Effector CD8-positive, alpha-beta T cell (primary cell): Measurements from ENCODE around the gene SLC43A2.

Experiments used
- DNase-seq: peaks from one replicate; lab custom pipeline; 2025; lab: John Stamatoyannopoulos, UW

SLC43A2 gene

DNA sequence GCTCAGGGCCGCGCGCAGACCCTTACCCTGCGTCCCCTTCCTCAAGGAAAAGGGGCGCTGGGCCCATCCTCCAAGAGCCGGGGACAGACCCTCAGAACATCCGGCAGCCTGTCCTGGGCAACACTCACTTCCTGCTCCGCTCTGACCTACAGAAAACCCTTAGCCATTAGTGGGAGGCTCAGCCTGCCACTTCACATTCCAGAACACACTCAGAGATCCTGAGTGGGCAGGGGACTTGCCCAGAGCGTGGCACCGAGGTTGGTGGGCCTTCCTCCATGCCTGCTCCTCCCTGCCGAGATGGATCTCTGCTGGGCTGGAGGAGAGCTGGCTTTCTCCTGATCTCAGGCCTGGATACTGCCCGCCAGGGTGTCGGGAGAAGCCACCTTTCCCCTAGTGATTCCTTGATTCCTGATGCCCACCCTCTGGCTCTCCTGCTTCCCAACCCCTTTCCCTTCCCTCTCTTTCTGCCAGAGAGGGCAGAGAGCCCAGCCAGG, 15.4 kb upstream of the SLC43A2 start:
- DNase-seq, result no peak

GRCh38 chr17:1643293-1643998, 14.8 kb upstream of the SLC43A2 start:
- peak; percentile 66 for DNase-seq

DNA sequence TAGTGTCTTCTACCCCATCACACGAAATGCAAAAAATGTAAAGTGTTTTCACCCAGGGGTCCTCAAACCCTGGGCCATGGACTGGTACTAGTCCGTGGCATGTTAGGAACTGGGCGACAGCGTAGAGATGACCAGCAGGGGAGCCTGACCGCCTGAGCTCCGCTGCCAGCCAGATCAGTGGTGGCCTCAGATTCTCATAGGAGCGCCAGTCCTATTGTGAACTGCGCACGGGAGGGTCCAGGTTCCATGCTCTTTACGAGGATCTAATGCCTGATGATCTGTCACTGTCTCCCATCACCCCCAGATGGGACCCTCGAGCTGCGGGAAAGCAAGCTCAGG, 12.4 kb upstream of the SLC43A2 start:
- no peak for DNase-seq

DNA sequence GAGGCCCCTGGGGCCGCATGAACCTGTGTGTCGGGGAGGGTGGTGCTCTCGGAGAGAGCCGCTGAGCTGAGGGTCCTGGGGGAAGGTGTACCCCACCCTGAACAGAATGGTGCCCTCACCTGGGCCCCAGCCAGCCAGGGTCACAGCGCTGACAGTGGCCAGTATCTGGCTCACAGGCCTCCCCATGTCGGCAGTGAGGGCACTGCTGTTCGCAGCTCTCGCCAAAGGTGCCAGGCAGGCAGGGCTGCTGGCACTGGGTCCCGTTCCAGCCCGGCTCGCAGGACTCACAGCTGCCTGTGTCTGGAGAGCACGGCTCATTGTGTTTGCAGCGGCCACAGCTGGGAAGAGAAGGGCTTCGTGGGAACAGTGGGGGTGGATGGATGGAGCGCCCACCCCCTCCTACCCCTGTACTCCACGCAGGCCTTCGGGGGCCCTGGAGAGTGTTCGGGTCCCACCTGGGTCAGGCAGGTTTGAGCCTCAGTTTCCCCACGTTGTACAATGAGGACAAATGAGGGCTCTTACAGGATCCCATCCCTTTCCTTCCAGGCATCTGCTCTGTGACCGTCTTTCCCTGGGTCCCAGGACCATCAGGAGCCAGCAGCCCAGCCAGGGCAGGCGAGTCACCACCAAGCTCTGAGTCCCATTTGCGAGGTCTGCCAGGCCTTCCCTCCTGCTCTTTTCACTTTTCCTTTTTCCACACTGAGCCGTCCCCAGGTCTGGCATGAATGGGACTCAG, 11.9 kb upstream of the SLC43A2 start:
- no peak for DNase-seq

- DNase-seq, result no peak
Observed at GRCh38 chr17:1639549-1640180, 11.0 kb upstream of the SLC43A2 start.

DNA sequence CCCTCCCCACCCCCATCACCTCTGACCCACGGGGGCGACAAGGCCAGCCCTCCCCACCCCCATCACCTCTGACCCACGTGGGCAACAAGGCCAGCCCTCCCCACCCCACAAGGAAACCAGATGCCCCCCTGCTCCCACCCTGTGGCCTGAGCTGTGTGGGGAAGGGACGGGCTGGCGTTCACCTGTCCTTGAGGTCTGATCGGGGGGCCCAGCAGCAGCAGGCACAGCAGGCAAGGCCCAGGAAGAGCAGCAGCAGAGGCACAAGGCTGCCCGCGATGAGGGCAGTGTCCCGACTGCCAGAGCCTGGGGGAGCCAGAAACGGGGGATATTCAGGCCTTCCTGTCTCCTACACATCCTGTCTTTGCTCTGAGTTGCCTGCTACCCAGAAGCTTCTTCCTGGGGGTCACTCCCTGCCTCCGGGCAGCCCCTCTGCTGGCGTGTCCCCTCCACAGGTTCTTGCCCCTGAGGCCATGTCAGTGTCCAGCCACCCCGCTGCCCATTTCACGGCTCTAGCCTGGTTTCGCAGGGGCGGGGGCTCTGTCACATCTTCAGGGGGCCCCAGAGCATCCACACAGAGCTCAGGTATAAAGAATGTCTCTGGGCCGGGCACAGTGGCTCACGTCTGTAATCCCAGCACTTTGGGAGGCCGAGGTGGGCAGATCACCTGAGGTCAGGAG, 10.1 kb upstream of the SLC43A2 start:
- no peak for DNase-seq

GRCh38 chr17:1638171-1638590, 9.5 kb upstream of the SLC43A2 start:
- no peak for DNase-seq

DNA sequence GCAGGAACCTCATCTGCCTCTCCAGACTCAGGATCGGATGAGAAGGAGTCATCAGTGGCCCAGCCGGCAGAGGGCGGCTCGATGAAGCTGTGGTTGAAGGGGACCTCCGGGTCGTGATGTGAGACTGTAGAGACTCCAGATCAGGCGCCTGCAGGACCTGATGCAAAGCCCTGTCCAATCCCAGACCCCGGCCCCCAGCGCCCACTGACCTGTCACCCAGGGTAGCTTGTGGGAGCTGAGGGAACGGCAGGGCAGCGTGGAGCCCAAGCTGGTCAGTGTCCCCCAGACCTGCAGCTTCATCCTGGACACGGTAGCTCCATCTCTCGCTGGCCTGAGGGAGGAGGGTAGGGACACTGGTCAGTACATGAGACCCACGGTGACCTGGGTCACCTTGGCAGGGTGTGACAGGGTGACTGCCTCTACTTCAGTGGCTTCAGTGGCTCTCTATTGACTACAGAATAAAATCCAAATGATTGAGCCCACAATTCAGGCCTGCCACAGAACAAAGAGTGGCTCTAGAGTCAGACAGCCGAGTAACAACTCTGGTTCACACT, 8.2 kb upstream of the SLC43A2 start:
- DNase-seq, result no peak

DNA sequence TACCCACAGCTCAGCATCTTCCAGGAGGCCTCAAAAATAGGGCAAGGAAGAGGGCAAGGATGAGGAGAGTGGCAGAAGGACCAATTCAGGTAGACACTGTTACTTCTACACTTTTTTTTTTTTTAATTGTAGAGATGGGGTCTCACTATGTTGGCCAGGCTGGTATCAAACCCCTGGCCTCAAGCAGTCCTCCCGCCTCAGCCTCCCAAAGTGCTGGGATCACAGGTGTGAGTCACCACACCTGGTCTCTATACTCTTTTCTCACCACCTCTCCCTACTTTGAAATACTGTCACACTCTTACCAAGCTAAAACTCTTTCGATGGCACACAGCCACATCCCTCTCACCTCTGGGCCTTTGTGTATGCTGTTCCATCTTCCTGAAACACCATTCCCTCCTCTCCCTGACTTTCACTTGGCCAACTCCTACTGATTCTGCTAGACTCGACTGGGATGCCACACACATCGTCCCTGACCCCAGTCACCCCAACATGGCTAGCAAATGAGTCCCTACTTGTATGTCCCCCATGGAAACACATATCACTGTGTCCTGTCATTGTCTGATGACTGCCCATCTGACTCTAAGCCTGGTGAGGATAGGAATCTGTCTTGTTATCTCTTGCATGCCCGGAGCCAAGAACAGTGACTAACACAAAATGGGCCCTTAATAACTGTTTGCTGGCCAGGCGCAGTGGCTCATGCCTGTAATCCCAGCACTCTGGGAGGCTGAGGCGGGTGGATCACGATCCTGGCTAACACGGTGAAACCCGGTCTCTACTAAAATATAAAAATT, 7.2 kb upstream of the SLC43A2 start:
- no peak for DNase-seq

DNA sequence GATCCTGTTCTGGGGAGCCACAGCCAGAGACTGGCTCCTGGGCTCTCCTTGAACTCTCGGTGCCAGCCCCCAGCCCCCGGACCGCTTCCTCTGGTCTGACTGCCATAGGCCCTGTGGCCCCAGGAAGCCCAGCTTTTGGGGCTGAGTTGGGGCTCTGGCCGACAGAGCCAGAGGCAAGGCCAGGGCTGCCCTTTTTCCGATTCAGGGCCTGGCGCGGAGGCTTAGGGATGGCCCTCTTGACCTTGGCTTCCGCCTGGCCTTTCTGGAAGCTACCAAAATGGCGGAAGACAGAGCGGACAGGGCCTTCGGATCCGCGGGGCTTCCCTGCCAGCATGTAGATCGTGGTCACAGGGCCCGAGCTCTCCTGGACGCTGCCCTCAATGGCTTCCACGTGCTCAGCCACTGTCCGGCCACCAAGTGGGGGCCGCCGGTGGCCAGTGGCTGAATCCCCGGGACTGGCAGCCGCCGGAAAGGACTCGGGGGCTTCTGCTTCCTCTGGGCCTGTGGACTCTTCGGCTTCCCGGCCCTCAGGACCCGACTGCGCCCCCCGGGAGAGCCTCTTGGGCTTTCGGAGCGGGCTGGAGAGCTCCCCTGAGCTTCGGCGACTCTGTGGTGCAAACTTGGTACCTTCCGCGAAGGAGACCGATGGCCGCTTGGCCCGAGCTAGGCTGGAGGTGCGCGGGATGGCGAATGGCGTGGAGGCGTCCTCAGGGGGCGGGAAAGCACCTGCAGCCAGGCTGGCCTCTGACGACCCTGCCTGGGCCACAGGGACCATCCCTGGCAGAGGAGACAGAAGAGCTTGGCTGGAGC, 6.4 kb upstream of the SLC43A2 start:
- DNase-seq, result no peak

DNA sequence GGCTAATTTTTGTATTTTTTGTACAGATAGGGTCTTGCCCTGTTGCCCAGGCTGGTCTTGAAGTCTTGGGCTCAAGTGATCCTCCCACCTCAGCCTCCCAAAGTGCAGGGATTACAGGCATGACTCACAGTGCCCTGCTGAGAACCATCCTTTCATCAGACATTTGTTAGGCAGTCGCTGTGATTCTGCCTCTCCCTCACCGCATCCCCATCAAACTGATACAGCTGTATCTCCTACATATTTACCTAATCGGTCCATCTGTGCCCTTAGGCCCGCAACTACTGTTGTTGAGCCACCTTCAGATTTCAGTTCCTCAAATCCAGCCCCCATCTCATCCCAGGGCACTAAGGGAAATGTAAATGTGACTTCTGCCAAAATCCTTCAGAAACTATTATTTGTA, 2.0 kb upstream of the SLC43A2 start:
- no peak for DNase-seq

- peak; percentile 42 for DNase-seq
Observed at GRCh38 chr17:1629504-1630310, 1.1 kb upstream of the SLC43A2 start.

DNA sequence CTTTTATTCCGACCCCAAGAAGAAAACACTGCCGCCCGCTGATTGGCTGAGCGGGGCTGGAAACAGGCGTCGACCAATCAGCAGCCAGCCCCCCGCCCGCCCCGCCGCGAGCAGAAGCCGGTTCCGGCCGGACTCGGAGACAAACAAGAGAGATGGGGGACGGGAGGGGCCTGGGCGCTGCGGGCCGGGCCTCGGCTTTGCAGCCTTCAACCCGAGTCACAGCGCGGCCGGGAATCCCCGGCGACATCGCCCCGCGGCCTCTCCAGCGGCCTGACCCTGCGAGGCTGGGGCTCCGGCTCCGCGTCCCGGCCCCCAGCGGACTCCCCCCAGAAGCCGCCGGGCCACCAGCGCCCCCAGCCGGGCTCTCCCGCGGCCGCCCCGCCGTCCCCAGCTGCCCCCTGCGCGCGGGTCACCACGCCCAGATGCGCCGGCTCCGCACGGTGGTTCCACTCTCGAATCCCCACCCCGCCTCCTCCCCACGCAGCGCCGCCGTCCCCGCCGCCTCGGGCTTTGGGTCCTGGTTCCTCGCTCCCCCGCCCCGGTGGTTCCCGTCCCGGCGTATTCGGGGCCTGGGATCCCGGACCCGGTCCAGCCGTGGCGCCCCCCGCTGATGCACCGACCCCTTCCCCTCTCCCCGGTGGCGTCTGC, 346 bp upstream of the SLC43A2 start:
- DNase-seq, result peak; percentile 84

DNA sequence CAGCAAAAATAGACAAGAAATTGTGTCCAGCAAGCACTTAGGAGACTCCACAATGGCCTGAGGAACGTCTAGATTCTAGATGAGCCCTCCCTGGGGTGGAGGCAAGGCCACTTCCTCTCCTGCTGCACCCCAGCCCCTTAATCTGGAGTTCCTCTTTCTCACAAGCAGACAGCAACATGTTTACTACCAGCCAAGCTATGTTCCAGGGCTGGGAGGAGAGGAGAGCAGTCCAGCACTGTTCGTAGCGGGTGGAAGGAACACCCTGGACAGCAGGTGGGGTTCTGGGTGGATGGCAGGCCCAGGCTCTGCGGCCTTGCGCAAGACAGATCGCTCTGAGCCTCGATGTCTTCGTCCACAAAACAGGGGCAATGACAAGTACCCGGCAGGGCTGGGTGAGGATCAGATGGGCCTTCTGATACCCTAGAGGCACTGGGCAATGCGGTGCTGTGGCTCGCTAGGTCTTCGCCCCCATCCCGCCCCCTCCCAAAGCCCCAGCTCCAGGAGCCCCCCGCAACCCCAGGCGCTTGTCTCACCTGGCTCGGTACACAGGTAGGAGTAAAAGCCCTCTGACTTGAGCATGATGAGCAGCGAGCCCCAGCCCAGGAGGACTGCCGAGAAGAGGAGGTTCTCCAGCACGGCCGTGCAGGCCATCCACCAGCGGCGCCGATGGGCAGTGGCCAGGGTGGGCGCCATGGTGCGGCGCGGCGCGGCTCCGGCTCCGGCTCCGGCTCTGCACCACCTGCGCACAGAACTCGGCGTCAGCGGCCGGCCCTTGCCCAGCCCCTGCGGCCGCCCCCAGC, 1.3 kb downstream of the SLC43A2 start:
- DNase-seq, result no peak

- DNase-seq, result no peak
Observed at GRCh38 chr17:1626333-1626732, 2.3 kb downstream of the SLC43A2 start.

- no peak for DNase-seq
Observed at GRCh38 chr17:1625581-1625980, 3.1 kb downstream of the SLC43A2 start.

GRCh38 chr17:1625053-1625452, 3.6 kb downstream of the SLC43A2 start:
- DNase-seq, result no peak

DNA sequence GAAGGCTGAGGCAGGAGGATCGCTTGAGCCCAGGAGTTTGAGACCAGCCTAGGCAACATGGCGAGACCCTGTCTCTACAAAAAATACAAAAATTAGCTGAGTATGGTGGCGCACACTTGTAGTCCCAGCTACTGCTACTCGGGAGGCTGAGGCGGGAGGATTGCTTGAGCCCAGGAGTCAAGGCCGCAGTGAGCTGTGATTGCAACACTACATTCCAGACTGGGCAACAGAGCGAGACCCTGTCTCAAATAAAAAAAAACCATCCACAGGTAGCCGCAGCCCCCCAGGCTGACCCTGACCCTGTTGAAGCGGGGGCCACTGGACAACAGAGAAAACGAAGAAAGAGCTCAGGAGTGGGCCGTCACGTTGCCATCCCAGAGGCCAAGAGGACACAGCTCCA, 4.0 kb downstream of the SLC43A2 start:
- DNase-seq, result no peak
